Stimulated activated CD8-positive, alpha-beta memory T cell treated with anti-CD3 and anti-CD28 coated beads, Interleukin-7, amount 100 ng/mL, for 48 hours (primary cell): ENCODE measurements around the gene DBET.
"Not testable (repeated sequence)": the region's sequence is repeated elsewhere in the genome, so short reads cannot be mapped to it uniquely, and the experiment has no call there.

ENCODE experiments used
- DNase-seq, 2 donors: peaks; one replicate each; pipeline ENCODE4 v3.0.0-alpha.2; 2020; ENCODE audit warnings: low read depth in 1 of 2; ENCODE audit errors: extremely low read depth in 1 of 2

The DBET gene

GRCh38 chr4:190064342-190064741 is at the start of gene DBET:
DBET (plus strand) TSS chr4:190064502.
- DNase-seq, result not testable (repeated sequence)

DNA sequence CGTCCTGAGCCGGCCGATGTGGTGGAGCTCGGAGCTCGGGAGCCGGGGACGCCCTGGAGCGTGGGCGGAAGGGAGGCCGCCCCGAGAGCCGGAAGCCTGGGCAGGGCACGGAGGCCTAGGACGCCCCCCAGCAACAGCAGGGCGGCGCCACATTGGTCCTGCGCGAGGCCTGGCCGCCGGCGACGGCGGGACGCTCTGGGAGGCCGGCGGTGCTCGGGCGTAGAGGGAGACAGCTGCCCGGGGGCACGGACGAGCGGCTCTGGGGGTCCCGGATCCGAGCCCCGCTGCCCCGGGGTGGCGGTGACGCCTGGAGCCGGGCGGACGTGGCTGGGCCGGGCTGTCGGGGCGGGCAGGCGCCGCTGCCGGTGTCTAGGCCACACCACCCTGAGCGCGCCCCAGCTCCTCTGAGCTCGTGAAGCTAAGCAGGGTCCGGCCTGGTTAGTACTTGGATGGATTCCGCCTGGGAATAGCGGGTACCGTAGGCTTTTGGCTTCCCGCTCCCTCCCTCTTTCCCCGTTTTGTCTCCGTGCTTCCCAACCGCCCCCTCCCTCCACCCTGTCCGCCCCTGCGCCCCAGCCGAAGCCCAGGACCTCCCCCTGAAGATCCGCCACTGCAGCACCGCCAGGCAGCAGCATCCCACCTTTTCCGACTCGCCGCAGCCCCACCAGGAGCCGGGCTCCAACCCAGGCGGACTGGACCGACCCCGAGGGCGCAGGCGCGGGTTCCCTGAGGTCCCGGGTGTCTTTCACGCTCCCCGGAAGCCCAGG is 49.3 kb upstream of the DBET start:
- DNase-seq, result no peak

GRCh38 chr4:190015538-190016368 is 48.5 kb upstream of the DBET start:
- DNase-seq, result no peak

- no peak for DNase-seq
These were observed 47.7 kb upstream of the DBET start for GRCh38 chr4:190016369-190017289.

DNA sequence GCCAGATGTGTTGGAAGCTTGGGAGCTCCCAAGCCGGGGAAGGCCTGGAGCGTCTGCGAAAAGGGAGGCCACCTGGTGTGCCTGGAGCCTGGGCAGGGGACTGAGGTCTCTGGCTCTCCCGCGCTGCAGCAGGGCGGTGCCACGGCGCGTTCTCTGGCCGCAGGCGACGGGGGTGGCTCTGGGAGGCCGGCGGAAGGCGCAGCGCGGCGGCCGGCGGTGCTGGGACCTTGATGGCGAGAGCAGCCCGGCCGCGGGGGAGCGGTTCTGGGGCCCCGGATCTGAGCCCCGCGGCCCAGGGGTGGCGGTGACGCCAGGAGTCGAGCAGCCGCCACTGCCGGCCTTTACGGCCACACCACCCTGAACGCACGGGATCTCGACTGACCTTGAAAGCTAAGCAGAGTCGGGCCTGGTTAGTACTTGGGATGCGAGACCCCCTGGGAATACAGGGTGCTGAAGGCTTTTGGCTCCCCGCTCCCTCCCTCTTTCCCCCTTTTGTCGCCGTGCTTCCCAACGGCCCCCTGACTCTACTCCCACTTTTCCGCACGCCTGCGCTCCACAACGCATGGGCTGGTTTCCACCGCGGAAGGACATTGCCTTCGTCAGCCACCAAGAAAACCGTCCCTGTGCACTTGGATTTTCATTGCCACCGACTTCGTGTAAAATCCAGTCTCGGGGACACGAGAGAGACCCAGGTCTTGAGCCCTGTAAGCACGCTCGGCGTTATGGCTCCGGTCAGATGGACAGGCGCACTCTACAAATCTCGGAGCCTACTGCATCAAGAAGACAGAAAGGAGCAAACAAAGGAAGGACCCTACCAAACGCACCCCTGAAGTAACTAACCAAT is 46.7 kb upstream of the DBET start:
- no peak for DNase-seq

GRCh38 chr4:190018201-190018920 is 45.9 kb upstream of the DBET start:
- DNase-seq, result no peak

DNA sequence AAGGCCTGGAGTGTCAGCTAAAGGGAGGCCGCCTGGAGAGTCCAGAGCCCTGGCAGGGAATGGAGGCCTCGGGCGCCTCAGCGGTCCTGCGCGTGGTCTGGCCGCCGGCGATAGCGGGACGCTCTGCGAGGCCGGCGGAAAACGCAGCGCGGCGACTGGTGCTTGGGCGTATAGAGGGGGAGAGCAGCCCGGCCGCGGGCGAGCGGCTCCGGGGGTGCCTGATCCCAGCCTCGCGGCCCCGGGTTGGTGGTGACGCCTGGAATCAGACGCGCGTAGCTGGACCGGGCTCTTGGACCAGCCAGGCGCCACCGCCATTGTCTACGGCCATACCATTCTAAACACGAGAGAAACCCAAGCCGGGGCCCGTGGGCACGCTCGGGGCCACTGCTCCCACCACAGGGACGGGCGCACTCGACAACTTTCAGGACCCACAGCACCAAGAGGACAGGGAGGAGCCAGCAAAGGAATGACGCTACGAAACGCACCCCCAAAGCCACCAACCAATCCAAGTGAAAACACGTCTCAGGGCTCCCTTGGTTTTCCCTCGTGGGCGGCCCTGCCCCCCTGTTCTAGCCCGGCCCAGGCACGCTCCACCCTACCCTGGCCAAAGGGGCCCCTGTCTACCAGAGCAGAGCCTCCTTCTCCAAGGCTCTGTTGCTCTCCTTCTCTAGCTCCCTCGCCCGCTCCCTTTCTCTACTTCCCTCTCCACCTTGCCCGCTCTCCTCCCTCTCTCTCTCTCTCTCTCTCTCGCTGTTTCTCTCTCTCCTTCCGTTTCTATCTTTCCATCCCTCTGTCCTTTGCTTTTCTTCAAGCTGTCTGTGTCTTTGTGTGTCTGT is 45.1 kb upstream of the DBET start:
- no peak for DNase-seq

DNA sequence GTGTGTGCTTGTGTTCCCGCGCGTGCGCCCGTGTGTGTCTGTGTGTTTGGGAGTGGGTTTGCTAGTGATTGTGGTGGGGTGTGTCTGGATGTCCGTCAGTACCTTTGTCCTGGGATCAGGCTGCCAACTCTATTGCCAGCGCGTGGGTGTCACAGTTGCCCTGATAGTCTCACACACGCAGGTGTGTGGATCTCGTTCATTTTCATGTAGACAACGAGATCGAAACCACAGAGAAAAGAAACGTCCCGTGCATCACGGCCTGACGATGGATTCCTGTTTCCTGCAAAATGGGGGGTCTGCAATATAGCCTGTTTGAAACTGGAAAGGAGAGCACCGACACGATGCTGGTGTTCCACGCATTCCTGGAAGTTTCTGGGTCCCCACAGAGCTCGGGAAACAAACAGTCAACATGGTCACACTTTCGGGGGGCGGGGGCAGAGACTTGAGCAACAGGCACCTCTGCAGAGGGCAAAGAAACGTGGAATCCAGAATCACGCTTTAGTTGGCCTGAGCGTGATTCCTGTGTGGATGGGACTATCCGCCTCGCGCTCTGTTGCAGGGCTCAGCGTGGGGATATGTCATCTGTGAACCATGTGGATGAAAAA is 44.3 kb upstream of the DBET start:
- not testable (repeated sequence) for DNase-seq

DNA sequence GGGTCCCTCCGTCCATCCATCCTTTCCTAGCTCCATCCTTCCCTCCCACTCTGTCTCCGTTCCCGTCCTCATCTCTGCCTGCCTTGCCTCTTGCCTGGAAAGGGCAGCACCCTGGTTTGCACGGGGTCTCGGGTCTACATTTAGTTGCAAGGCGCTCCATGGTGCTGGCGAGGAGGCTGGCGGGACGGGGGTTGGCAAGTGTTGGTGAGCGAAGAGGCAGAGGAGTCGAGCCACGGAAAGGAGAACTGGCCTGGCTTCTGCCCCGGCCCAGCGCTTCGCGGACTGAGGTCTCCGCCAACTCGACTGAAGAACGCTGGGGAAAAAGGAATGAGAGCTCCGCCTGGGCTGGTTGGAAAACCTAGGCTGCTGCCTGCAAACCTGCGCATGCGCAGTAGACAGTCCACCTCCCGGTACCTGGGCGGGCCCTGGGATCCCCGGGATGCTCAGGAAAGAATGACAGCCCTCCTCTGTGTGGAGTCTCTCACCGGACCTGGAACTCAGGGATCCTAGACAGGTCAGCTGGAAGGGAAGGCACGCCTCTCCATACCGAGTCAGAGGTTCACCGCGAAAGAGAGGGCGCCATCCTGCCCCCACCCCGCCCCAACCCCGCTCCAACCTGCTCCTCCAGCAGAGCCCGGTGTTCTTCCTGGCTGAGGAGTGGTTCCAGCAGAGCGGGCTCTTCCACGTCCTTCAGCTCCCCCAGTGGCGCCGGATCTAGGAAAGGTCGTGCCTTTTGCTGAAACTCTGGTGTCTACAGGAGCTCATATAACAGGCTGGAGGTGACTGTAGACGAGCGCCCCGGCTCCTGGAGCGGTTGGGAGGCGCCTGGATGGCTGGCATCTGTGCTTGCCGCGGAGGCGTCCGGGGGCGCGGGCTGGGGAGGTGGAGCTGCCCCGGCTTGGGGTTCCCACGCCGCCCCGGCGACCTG is 43.2 kb upstream of the DBET start:
- no peak for DNase-seq

- DNase-seq, result not testable (repeated sequence)
These were observed 42.3 kb upstream of the DBET start for GRCh38 chr4:190021973-190022372.

- not testable (repeated sequence) for DNase-seq
These were observed 41.6 kb upstream of the DBET start for GRCh38 chr4:190022614-190023281.

DNA sequence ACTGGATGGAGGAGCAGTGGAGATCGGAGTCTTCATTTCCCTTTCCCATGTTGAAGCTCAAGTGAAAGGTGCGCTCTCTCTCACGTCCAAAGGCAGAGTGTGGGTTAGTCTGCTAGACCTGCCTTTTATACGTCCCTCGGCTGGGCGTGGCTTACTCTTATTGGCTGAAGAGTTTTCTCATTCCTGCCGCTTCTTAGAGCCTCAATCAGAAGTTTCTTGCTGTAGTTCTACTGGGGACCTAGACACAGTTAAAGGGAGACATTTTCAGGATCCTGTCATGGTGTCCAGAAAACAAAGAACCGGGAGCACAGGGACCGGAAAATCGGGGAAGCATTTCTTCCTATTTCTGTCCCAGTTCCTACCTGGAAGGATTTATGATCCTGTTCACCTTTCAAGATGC is 37.1 kb upstream of the DBET start, which contains the start of gene FRG2:
Gene FRG2 (minus strand): TSS at position 101 of the 400 bp plus-strand sequence. CDS start 52 bp downstream, at position 49.
- not testable (repeated sequence) for DNase-seq

DNA sequence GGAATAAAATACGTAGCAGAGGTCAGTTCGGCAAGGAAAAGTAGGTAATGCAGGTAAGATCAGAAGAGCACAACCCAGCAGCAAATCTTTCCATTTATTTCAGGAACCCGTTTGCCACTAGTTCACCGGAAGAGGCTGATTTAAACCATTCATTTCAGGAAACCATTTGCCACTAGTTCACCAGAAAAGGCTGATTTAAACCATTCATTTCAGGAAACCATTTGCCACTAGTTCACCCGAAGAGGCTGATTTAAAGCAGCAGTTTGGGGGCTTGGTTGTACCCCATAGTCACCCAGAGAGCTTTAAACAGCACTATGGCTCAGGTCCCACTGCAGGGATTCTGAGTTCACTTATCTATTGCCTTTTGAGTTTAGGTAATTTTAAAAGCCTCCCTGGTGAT is 33.0 kb upstream of the DBET start:
- not testable (repeated sequence) for DNase-seq

GRCh38 chr4:190037704-190038388 is 26.5 kb upstream of the DBET start:
- not testable (repeated sequence) for DNase-seq

DNA sequence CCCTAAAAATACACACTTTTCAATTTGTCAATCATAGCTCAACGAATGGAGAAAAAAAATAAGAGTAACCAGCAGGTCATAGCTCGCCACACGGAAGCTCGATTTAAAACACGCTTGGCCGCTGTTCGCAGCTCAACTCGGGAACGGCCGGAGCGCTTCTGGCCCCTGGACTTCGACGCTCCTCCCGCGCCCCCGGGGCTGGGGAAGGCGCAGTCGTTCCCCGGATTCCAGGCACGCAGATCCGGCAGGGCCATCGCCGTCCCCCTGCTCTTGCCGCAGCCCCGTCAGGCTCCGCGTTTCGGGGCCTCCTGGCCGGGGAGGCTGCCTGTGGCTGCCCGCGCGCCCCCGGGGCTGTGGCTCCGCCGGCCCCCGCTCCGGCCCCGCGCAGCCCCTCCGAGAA is 23.4 kb upstream of the DBET start:
- DNase-seq, result not testable (repeated sequence)

DNA sequence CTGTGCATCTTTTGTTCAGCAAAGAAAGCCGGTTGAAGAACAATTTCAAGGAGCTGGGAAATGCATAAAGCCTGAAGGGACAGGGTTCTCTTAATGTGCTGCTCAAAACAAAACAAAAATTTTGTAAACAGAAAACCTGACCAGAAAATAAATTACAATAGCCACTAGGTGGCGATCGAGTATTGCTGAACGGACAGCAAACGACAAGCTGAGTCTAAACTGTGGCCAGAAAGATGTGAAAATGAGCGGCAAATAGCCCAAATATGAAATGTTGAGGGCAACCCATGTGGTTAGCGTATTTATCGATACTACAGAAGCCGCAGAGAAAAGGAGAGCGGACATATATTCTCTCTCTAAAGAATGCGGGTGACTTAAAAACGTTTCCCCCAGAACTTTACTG is 16.7 kb upstream of the DBET start:
- not testable (repeated sequence) for DNase-seq
